ENCODE data around the gene NOSTRIN. TPM values are rescaled to one million over a fixed set of nuclear protein-coding genes. Genes with fewer than 3 reads are reported as not detected.

NOSTRIN gene
- total RNA-seq, 1 donor = 0.81 TPM

DNA sequence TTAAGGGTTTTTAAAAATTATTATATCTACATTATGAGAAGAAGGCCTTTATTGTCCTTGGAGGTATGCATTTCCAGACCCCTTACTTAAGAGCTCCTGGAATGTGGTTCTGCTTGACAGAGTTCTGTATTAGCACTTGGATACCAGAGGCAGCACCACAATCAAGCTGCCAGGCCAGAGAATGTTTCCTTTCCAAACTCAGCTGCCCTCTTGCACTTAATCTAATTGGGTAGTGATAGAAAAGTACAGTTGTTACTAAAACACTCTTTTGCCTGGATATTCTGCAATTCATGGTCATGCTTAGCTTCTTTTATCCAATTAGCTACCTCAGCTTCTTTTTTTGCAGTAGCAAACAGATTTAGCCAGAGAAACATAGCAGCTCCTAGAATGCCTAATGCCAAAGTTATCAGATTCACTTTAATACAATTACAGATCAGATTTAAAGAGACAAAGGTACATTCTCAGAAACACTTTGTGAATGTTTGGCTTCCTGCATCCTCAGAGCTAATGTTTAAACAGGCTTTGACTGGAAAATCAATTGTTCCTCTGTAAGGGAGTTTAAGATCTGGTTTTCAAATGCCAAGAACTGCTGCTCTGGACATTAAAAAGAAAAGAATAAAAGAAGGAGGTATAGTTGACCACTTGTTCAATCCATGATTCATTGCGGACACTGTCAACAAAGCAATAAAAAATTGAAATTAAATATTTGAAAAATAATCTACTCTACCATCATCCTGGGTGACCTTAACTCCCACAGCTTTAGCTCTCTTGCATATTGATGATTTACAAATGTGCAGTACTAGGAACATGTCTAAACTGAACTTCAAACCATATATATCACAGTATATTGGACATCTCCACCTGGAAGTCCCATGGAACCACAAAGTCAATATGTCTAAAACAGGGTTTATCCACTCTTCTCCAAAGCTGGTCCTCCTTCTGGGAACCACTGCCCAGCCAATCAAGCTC is 12.8 kb downstream of the NOSTRIN start:
- DNase-seq (ENCODE audit: low read depth) = peak; percentile 11
- no peak overlapping the region for H3K4me3 ChIP-seq (ENCODE audit: low read depth, low read length)
- TF ChIP-seq CTCF (IDR thresholded peaks at IDR 0.05; ENCODE audit: insufficient read depth, low read length) = no peak

- TF ChIP-seq CTCF (IDR thresholded peaks at IDR 0.05; ENCODE audit: insufficient read depth, low read length) = no peak
- no peak overlapping the region for H3K4me3 ChIP-seq (ENCODE audit: low read depth, low read length)
- peak; percentile 89 for DNase-seq (ENCODE audit: low read depth)
Measured at GRCh38 chr2:168816369-168816768, 13.9 kb downstream of the NOSTRIN start.

- DNase-seq (ENCODE audit: low read depth) = peak; percentile 9
Measured at GRCh38 chr2:168819050-168819715, 16.7 kb downstream of the NOSTRIN start.

GRCh38 chr2:168819829-168820489 is 17.5 kb downstream of the NOSTRIN start:
- no peak for TF ChIP-seq CTCF (IDR thresholded peaks at IDR 0.05; ENCODE audit: insufficient read depth, low read length)
- H3K4me3 ChIP-seq (ENCODE audit: low read depth, low read length) = no peak overlapping the region
- no peak for DNase-seq (ENCODE audit: low read depth)

More at GRCh38 chr2:168819050-168819715, 16.7 kb downstream of the NOSTRIN start:
- H3K4me3 ChIP-seq (ENCODE audit: low read depth, low read length) = peak overlapping the region; percentile 19
- no peak for TF ChIP-seq CTCF (IDR thresholded peaks at IDR 0.05; ENCODE audit: insufficient read depth, low read length)

DNA sequence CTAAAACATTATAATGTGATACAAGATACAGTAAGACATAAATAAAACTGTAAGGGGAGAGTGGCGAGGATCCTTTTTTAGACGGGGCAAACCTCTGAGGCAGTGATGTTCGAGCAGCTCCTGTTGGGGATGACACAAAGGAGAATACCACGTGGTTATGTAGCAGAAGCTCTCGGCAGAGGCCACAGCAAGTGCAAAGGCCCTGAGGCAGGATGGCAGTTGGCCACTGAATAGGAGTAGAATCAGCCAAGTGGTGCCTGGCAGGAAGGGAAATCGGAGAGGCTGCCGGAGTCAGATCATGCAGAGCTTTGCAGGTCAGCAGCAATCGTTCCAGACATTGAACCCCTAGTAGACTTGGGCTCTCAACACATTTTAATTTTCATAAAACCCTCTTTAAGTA is 19.1 kb downstream of the NOSTRIN start:
- H3K4me3 ChIP-seq (ENCODE audit: low read depth, low read length) = no peak overlapping the region
- DNase-seq (ENCODE audit: low read depth) = no peak
- no peak for TF ChIP-seq CTCF (IDR thresholded peaks at IDR 0.05; ENCODE audit: insufficient read depth, low read length)

DNA sequence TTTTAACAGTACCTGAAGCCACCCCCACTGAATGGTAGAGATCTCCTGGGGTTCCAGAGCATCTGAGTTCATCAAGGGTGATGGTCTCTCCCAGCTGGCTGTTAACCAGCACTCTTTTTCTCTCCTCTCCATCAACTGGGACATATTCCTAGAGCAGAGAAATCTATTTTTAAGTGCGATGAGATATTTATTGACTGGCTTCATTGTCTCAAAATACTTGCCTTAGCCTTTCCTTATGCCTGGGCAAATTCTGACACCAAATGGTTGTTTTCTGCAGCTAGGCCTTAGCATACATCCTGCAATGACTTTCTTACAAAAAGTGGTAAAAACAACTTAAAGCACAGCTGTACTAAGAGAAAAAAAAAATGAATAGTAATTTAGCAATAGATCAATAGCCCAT is 19.6 kb downstream of the NOSTRIN start:
- no peak for TF ChIP-seq CTCF (IDR thresholded peaks at IDR 0.05; ENCODE audit: insufficient read depth, low read length)
- DNase-seq (ENCODE audit: low read depth) = no peak
- H3K4me3 ChIP-seq (ENCODE audit: low read depth, low read length) = no peak overlapping the region

Data from fibroblast of the aortic adventitia (primary cell).